B cell (primary cell): ENCODE measurements around the gene CACNA2D1. TPM values are rescaled to one million over a fixed set of nuclear protein-coding genes. Genes with fewer than 3 reads are reported as not detected.
"Not testable (repeated sequence)": the region's sequence is repeated elsewhere in the genome, so short reads cannot be mapped to it uniquely, and the experiment has no call there.

Experiments used
- ATAC-seq: fragments of 200-7000 bp; cut with Tn5 transposase; one replicate; pipeline ENCODE4 v1.10.0; 2021; ENCODE audit warnings: low read depth, mild to moderate bottlenecking, moderate number of reproducible peaks, moderate library complexity
- CTCF ChIA-PET: fragments of 350-600 bp; sonication (Branson Sonifier 250); formaldehyde crosslinking; loops from one replicate; lab custom pipeline; 2021; ENCODE audit warnings: antibody characterized with exemption, inconsistent platforms; lab: Charles Lee
- POLR2A ChIA-PET: fragments of 350-600 bp; sonication (Branson Sonifier 250); formaldehyde crosslinking; loops from one replicate; lab custom pipeline; 2021; ENCODE audit warnings: antibody characterized with exemption; lab: Charles Lee
- DNase-seq: peaks from one replicate; pipeline ENCODE4 v3.0.0; 2013
- H2AFZ ChIP-seq: 2 replicates; pipeline ENCODE4 v1.6.1; 2012; ENCODE audit warnings: mild to moderate bottlenecking, low read depth, low read length; ENCODE audit not compliant: insufficient read depth, poor library complexity, severe bottlenecking
- H3K27ac ChIP-seq, 2 donors: 1 replicate in 1 of 2; 2 replicates in 1 of 2; pipeline ENCODE4 v1.5.1; 2012 to 2013; ENCODE audit warnings: low read length in 2 of 2, mild to moderate bottlenecking in 2 of 2, moderate library complexity in 1 of 2
- H3K27me3 ChIP-seq, 4 experiments: fragments of 200-600 bp in 1 of 4; sonication (generic) in 1 of 4; replicated peaks in 1 of 4; 1 replicate in 2 of 4; 2 replicates in 2 of 4; pipeline versions ENCODE4 v1.6.1 to v1.7.0; 2013 to 2016; ENCODE audit warnings: low read length in 3 of 4, mild to moderate bottlenecking in 2 of 4, mixed read lengths in 1 of 4, moderate library complexity in 1 of 4; ENCODE audit not compliant: insufficient read depth in 4 of 4, control insufficient read depth in 3 of 4; ENCODE audit errors: control extremely low read depth in 1 of 4
- H3K36me3 ChIP-seq, 2 experiments: replicated peaks in 1 of 2; 1 replicate in 1 of 2; 2 replicates in 1 of 2; pipeline versions ENCODE4 v1.6.1 to v1.7.1; 2013; ENCODE audit warnings: low read length in 1 of 2; ENCODE audit not compliant: insufficient read depth in 2 of 2, control insufficient read depth in 1 of 2; ENCODE audit errors: control extremely low read depth in 1 of 2, extremely low read depth in 1 of 2
- H3K4me1 ChIP-seq, 2 donors: fragments of 200-600 bp in 1 of 2; sonication (generic) in 1 of 2; 1 replicate in 1 of 2; 2 replicates in 1 of 2; pipeline versions ENCODE4 v1.5.1 to v1.6.1; 2013 to 2017; ENCODE audit warnings: low read length in 2 of 2; ENCODE audit not compliant: control insufficient read depth in 2 of 2, insufficient read depth in 2 of 2
- H3K4me2 ChIP-seq: replicated peaks from 2 replicates; pipeline ENCODE3; 2012; ENCODE audit warnings: mild to moderate bottlenecking, low read depth, low read length; ENCODE audit not compliant: poor library complexity, severe bottlenecking
- H3K4me3 ChIP-seq, 5 experiments: fragments of 200-600 bp in 1 of 5; sonication (generic) in 1 of 5; 1 replicate in 3 of 5; 2 replicates in 2 of 5; pipeline versions ENCODE4 v1.5.1 to v1.7.0; 2011 to 2016; ENCODE audit warnings: low read length in 4 of 5, mild to moderate bottlenecking in 4 of 5, low read depth in 2 of 5, control low read depth in 1 of 5, moderate library complexity in 1 of 5; ENCODE audit not compliant: insufficient read depth in 1 of 5; ENCODE audit errors: control extremely low read depth in 1 of 5, extremely low read depth in 1 of 5
- H3K79me2 ChIP-seq: fragments of 200-600 bp; sonication (generic); one replicate; pipeline ENCODE4 v1.6.0; 2016; ENCODE audit warnings: low read length; ENCODE audit not compliant: control insufficient read depth, insufficient read depth
- H3K9ac ChIP-seq: fragments of 200-600 bp; sonication (generic); 2 replicates; pipeline ENCODE4 v1.6.1; 2017; ENCODE audit warnings: mild to moderate bottlenecking, low read length, moderate library complexity
- H3K9me3 ChIP-seq, 3 donors: one replicate each; pipeline versions ENCODE4 v1.6.1 to v1.7.1; 2013; ENCODE audit warnings: low read length in 2 of 3; ENCODE audit not compliant: control insufficient read depth in 2 of 3, insufficient read depth in 1 of 3; ENCODE audit errors: control extremely low read depth in 1 of 3
- H4K20me1 ChIP-seq: 2 replicates; pipeline ENCODE4 v1.6.0; 2012; ENCODE audit warnings: mild to moderate bottlenecking, low read length; ENCODE audit not compliant: insufficient read depth, control insufficient read depth, poor library complexity, severe bottlenecking
- H3K27ac Mint-ChIP-seq: one replicate; pipeline ENCODE4 v1.8.0; 2021; ENCODE audit warnings: mixed read lengths
- H3K27me3 Mint-ChIP-seq: one replicate; pipeline ENCODE4 v1.8.0; 2021; ENCODE audit warnings: mixed read lengths
- H3K4me1 Mint-ChIP-seq: one replicate; pipeline ENCODE4 v1.8.0; 2021; ENCODE audit warnings: mixed read lengths
- H3K4me3 Mint-ChIP-seq: one replicate; pipeline ENCODE4 v1.8.0; 2021; ENCODE audit warnings: mixed read lengths
- H3K9me3 Mint-ChIP-seq: one replicate; pipeline ENCODE4 v1.8.0; 2022; ENCODE audit warnings: mixed read lengths; ENCODE audit not compliant: insufficient read depth
- EZH2 ChIP-seq: IDR thresholded peaks from 2 replicates; pipeline ENCODE4 v1.6.1; 2012; ENCODE audit warnings: borderline replicate concordance, low read depth, mild to moderate bottlenecking, moderate library complexity, low read length; ENCODE audit not compliant: insufficient read depth, poor library complexity, severe bottlenecking
- WGBS: methylation state at CpG from one replicate; pipeline ENCODE4 v1.1.5; 2013; ENCODE audit warnings: missing lambda C conversion rate; ENCODE audit not compliant: insufficient coverage; 5-methylcytosine and 5-hydroxymethylcytosine counted together
- intact Hi-C: fragments of 100-400 bp; cut with micrococcal nuclease; formaldehyde crosslinking; loops from one replicate; pipeline ENCODE4 v1.10.0; 2022
- polyA plus RNA-seq: library from polyadenylated mRNA; depleted of rRNA; stranded (reverse); fragments of >200 nt; gene quantifications from 2 replicates; pipeline ENCODE4 v1.2.3, GENCODE V29; 2012
- total RNA-seq, 2 donors: library from RNA; stranded (reverse); fragments of 120-200 nt in 1 of 2; gene quantifications; 1 replicate in 1 of 2; 2 replicates in 1 of 2; pipeline versions ENCODE4 v1.2.3 to v1.2.4, GENCODE V29; 2013 to 2022
- TF ChIP-seq, protein P1 (sequence below): fragments of 200-600 bp; IDR thresholded peaks from one replicate; pipeline ENCODE4 v1.8.0; 2022; ENCODE audit warnings: antibody characterized with exemption, mild to moderate bottlenecking

The CACNA2D1 gene
- total and polyA plus RNA-seq, 2 donors (not counting 1 experiment from before 2014, with no cell fraction given) = not detected

DNA sequence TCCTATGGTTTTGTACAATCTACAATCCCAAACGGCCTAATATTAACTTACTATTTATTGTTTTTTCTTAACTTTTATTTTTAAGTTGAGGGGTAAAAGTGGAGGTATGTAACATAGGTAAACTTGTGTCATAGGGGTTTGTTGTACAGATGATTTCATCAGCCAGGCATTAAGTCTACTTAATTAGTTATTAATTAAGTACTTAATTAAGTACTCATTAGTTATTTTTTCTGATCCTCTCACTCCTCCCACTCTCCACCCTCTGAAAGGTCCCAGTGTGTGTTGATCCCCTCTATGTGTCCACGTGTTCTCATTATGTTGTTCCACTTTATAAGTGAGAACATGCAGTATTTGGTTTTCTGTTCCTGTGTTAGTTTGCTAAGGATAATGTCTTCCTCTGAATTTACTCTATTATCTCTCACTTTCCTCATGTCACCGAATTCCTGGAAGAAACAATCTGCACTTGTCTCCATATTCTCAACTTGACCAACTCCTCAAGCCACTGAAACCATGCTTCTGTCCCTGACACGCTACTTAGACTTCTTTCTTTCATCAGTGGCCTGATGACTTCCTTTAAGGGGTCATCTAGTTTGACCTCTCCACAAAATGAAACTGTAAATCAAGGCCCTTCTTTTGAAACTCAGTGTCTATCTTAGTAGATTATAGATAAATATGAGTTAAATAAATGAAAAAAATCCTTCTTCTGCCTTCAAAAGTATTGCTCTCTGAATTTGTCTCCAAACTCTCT is 9.1 kb downstream of the CACNA2D1 start:
- Histone ChIP-seq H3K27ac (no peak overlapping the region), H3K9me3 (no peaks in the 10 kb centered on the region), H4K20me1 (no peaks in the 10 kb centered on the region), H3K27me3 (no peaks in the 10 kb centered on the region), H3K4me2 (no peak overlapping the region), H3K4me3 (no peak overlapping the region), H3K9ac (no peak overlapping the region), H3K36me3 (no peaks in the 10 kb centered on the region), H2AFZ (no peak overlapping the region), H3K79me2 (no peaks in the 10 kb centered on the region), H3K4me1 (no peaks in the 10 kb centered on the region)
- no peak overlapping the region for H3K27ac Mint-ChIP-seq
- no peak for TF ChIP-seq EZH2
- TF ChIP-seq, protein P1, sequence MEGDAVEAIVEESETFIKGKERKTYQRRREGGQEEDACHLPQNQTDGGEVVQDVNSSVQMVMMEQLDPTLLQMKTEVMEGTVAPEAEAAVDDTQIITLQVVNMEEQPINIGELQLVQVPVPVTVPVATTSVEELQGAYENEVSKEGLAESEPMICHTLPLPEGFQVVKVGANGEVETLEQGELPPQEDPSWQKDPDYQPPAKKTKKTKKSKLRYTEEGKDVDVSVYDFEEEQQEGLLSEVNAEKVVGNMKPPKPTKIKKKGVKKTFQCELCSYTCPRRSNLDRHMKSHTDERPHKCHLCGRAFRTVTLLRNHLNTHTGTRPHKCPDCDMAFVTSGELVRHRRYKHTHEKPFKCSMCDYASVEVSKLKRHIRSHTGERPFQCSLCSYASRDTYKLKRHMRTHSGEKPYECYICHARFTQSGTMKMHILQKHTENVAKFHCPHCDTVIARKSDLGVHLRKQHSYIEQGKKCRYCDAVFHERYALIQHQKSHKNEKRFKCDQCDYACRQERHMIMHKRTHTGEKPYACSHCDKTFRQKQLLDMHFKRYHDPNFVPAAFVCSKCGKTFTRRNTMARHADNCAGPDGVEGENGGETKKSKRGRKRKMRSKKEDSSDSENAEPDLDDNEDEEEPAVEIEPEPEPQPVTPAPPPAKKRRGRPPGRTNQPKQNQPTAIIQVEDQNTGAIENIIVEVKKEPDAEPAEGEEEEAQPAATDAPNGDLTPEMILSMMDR = no peak
- WGBS = 95% methylated on average over 2 of the region's 4 CpGs
- intact Hi-C loops = no loop called here
- POLR2A ChIA-PET = no interaction called here
- no peaks in the 10 kb centered on the region for H3K4me1 Mint-ChIP-seq
- no peak for DNase-seq
- ATAC-seq = no peak
- no peaks in the 10 kb centered on the region for H3K27me3 Mint-ChIP-seq
- H3K9me3 Mint-ChIP-seq = peaks cover 2% of the 10 kb centered on the region
- CTCF ChIA-PET = no interaction called here
- H3K4me3 Mint-ChIP-seq = no peak overlapping the region

DNA sequence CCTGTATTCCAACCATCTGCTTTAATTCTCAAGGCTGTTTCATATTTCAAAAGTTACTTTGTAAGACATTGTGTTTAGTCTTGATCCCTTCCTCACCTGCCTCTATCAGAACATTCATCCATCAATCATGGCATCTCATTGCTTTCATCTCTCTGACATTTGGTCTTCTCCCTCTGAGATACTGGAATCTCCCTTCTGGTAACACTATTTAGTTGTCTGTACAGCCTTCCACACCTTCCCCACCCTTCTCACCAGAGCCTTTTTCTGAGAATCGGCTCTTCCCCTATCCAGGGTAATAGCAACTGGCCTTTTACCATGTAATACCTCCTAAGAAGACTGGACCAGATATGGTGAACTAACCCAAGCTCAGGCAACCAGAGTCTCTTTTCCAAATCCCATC is 10.1 kb downstream of the CACNA2D1 start:
- intact Hi-C loops = no loop called here
- H3K4me1 Mint-ChIP-seq = no peaks in the 10 kb centered on the region
- no peak overlapping the region for H3K4me2 ChIP-seq
- H3K9me3 ChIP-seq = no peaks in the 10 kb centered on the region
- H3K9me3 Mint-ChIP-seq = peaks cover 2% of the 10 kb centered on the region
- no peak for DNase-seq
- no peaks in the 10 kb centered on the region for H4K20me1 ChIP-seq
- H3K9ac ChIP-seq = no peak overlapping the region
- POLR2A ChIA-PET = no interaction called here
- ATAC-seq = no peak
- H3K4me3 Mint-ChIP-seq = no peak overlapping the region
- H3K4me3 ChIP-seq = no peak overlapping the region
- no peak overlapping the region for H3K27ac Mint-ChIP-seq
- H3K27me3 Mint-ChIP-seq = no peaks in the 10 kb centered on the region
- TF ChIP-seq, protein P1 = no peak
- no peak for TF ChIP-seq EZH2
- no peak overlapping the region for H2AFZ ChIP-seq
- H3K4me1 ChIP-seq = no peaks in the 10 kb centered on the region
- no peaks in the 10 kb centered on the region for H3K79me2 ChIP-seq
- no peaks in the 10 kb centered on the region for H3K27me3 ChIP-seq
- no peak overlapping the region for H3K27ac ChIP-seq
- no peaks in the 10 kb centered on the region for H3K36me3 ChIP-seq
- 100% methylated on average over 1 of the region's 1 CpG for WGBS
- CTCF ChIA-PET = no interaction called here

GRCh38 chr7:82432743-82433142 is 10.8 kb downstream of the CACNA2D1 start:
- CTCF ChIA-PET, H3K4me1 Mint-ChIP-seq, H3K4me3 Mint-ChIP-seq, H4K20me1 ChIP-seq, H3K4me1 ChIP-seq, H3K27me3 ChIP-seq, H3K9ac ChIP-seq, H3K36me3 ChIP-seq, POLR2A ChIA-PET, H2AFZ ChIP-seq, H3K4me2 ChIP-seq, H3K9me3 Mint-ChIP-seq, intact Hi-C loops, H3K79me2 ChIP-seq, H3K9me3 ChIP-seq, DNase-seq, H3K27me3 Mint-ChIP-seq, H3K27ac ChIP-seq, H3K27ac Mint-ChIP-seq, ATAC-seq, H3K4me3 ChIP-seq: not testable (repeated sequence)
- 93% methylated on average over 3 of the region's 9 CpGs for WGBS
